Stimulated activated CD4-positive, alpha-beta T cell treated with anti-CD3 and anti-CD28 coated beads, Interleukin-4, amount 100 ng/mL, for 4 hours (primary cell): ENCODE results near the gene DYRK1A.

ENCODE experiments used
- DNase-seq, 2 experiments: peaks; one replicate each; pipeline ENCODE4 v3.0.0-alpha.2; 2020

The DYRK1A gene

GRCh38 chr21:37385179-37385765 is 18.7 kb downstream of the DYRK1A start:
- no peak for DNase-seq

- DNase-seq: no peak
Measured at GRCh38 chr21:37386151-37386550, 19.6 kb downstream of the DYRK1A start.

- DNase-seq: no peak
Measured at GRCh38 chr21:37389456-37389855, 22.9 kb downstream of the DYRK1A start.

GRCh38 chr21:37391666-37392065 is 25.1 kb downstream of the DYRK1A start:
- DNase-seq: no peak

DNA sequence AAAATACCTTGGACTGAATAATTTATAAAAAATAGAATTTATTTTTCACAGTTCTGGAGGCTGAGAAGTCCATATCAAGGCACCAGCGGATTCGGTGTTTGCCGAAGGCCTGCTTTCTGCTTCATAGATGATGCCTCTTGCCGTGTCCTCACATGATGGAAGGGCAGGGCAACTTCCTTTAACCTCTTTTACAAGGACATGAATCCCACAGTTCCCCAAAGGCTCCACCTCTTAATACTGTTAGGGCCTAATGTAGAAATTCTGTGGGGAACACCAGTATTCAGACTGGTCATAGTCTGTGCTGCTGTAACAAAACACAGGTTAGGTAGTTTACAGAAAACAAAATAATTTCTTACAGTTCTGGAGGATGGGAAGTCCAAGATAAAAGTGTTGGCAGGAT is 25.9 kb downstream of the DYRK1A start:
- no peak for DNase-seq

- DNase-seq: no peak
Measured at GRCh38 chr21:37393030-37393429, 26.5 kb downstream of the DYRK1A start.

GRCh38 chr21:37393786-37394185 is 27.2 kb downstream of the DYRK1A start:
- no peak for DNase-seq

DNA sequence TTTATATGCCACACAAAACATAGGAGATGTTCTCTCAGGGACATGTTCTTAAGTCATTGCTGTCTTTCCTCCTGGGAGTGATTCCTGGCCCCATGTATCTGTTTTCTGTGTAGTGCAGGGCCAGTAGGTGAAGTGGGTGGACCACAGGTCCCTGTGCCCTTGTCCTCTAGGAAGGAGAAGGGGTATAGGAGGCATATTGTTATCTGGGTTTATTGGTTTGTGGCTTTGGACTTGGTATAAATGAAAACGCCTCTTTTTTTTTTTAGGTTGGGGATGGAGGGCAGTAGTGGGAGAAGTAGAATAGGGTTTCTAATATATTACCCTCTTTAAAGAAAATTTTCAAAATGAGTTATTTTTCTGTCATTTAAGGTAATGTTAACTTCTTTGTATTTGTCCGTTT is 29.4 kb downstream of the DYRK1A start:
- DNase-seq: no peak

GRCh38 chr21:37396855-37397254 is 30.3 kb downstream of the DYRK1A start:
- no peak for DNase-seq

- no peak for DNase-seq
Measured at GRCh38 chr21:37398697-37399096, 32.1 kb downstream of the DYRK1A start.

GRCh38 chr21:37402251-37402867 is 35.8 kb downstream of the DYRK1A start:
- DNase-seq: no peak

- DNase-seq: no peak
Measured at GRCh38 chr21:37405629-37406028, 39.1 kb downstream of the DYRK1A start.

DNA sequence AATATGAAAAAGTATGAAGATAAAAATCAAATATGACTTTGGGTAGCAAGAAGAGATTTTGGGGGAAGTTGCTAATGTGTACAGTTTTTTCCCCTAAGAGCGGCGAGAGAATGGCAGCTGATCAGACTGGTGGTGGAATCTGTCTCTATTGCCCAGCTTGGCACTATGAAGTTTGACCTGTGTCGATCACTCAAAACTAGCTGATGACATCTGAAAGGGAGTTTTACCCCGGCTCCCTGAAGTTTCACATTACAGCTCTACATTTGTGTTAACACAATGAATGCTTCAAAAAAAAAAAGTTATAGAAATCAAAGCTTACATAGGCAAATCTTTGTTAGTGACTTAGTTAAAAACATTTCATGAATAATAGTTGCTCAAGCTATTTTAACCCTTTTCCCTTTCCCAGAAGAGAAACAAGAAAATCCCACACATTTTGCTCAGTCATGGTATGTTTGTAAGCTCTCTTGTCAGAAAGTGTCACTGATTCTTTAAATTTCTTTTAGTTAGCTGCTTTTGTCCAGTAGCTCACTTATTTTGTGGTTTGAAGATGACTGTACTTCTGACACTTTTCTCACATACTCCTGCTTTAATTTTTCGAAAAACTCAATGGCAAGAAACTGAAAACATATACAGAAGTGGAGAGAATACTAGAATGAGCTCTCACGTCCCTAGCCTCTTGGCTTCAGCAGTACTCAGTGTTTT is 41.3 kb downstream of the DYRK1A start:
- no peak for DNase-seq

GRCh38 chr21:37408464-37409193 is 42.1 kb downstream of the DYRK1A start:
- no peak for DNase-seq

- DNase-seq: no peak
Measured at GRCh38 chr21:37410639-37411038, 44.1 kb downstream of the DYRK1A start.

GRCh38 chr21:37412603-37413360 is 46.2 kb downstream of the DYRK1A start:
- DNase-seq: no peak

DNA sequence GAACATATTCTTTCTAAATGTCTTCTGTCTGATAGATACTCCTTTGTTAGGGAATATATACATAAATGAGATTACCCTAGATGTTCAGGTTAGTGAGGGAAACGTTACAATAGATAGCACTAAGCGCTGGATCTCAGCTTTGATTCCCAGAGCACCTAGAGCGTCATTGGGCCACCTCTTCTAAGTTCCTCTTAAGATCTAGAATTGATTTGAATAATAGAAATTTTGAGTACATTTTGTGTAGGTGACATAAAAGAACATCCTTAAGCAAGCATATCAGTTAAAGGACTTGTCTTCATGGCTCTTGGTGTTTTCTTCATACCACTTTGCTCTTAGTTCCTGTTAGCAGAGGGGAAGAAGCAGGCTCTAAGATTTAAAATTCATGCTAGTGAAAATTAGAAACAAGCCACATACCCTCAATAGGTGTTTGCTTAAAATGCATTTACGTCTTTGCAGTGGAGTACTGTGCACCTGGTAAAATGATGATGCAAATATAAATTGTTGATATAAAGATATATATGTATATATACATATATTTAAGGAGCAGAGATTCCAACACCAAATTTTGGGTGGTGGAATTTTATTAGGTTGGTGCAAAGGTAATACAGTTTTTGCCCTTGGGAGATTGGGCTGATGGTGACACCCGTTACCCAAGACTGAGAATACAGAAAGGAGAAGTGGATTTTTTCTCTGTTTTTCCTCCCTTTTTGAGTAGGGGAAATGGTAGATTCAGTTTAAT is 47.1 kb downstream of the DYRK1A start:
- no peak for DNase-seq

- no peak for DNase-seq
Measured at GRCh38 chr21:37414292-37415253, 48.0 kb downstream of the DYRK1A start.

DNA sequence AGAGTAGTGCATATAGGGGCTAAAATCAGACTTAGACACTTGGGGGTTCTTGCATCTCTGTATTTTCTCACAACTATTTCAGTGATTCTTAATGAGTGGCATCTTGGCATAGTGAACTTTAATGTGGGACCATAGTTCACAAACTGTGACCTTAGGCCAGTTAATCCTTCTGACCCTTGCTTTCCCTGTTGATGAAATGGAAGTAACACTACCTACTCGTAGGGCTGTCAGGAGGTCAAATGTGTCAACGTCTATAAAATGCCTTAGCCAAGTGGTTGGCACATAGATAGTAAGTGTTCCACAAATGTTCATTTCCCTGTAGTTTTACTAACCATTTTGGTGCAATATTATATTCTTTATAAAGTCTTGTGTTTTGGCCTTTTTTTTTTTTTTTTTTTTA is 49.4 kb downstream of the DYRK1A start:
- no peak for DNase-seq

GRCh38 chr21:37416914-37417313 is 50.3 kb downstream of the DYRK1A start:
- no peak for DNase-seq
